Measurements from ENCODE around the gene FUT2.
A peak's percentile ranks its signal among the peaks of the same experiment; 100 is the strongest.

DNA sequence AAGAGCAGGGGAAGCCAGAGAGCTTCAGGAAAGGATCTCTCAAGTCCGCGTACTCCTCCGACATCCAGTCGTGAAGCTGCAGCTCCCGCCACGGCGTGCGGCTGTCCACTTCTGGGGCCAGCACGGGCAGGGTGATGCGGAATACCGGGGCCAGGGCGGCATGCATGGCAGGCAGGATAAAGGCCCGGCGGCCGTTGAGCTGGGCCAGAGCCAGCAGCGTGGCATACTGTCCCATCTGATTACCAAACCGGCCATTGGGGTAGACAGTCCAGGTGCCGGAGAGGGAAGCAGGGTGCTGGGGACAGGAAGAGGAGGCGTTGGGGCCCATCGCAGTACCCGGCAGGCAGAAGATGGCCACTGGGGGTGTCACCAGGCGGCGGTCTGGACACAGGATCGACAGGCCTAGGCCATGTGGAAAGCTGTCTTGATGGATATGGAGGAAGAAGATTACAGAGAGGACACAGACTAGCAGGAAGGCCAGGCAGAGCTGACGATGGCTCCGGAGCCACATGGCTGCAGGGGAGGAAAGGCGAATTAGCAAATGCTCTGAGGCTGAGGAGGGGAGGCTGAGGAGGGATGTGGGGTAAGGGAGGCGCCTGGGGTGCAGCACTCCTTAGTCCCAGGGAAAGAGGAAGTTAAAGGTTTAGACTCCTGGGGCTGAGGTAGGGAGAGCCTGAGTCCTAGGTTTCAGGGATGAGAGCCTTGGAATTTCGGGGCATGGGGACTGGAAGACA lies 55.2 kb downstream of the FUT2 start:
- TF ChIP-seq POLR2AphosphoS5 (IDR thresholded peaks at IDR 0.05) (peak in 2 of 3 donors; percentile 18 to 45), CTCF (IDR thresholded peaks at IDR 0.05 in 8 of 11, conservative IDR thresholded peaks at IDR 0.05 in 3 of 11) (no peak), POLR2A (IDR thresholded peaks at IDR 0.05) (no peak)
